Measurements from ENCODE around the gene XRRA1. TPM values are rescaled to one million over a fixed set of nuclear protein-coding genes. Genes with fewer than 3 reads are reported as not detected.

XRRA1 gene
- total and polyA plus RNA-seq, 2 of the 4 experiments (the other 2 are of a cell fraction) = 5.4 to 6.3 TPM

- in situ Hi-C loops (cut with MboI; ENCODE audit: low sequenced_read_pairs) = no loop called here
- DNase-seq (no peak), ATAC-seq (ENCODE audit: low read depth) (no peak)
- TF ChIP-seq FOS (IDR thresholded peaks at IDR 0.05; ENCODE audit: low read depth, low read length) (no peak), RFX5 (IDR thresholded peaks at IDR 0.05; ENCODE audit: low read depth, low read length) (no peak), MXI1 (IDR thresholded peaks at IDR 0.05; ENCODE audit: borderline replicate concordance, low read depth, low read length) (no peak), CHD1 (IDR thresholded peaks at IDR 0.05; ENCODE audit: low read depth, low read length) (no peak), POLR2A (IDR thresholded peaks at IDR 0.05; ENCODE audit: low read depth, low read length) (no peak), SMC3 (IDR thresholded peaks at IDR 0.05; ENCODE audit: low read depth, low read length) (no peak), MAZ (IDR thresholded peaks at IDR 0.05; ENCODE audit: borderline replicate concordance, low read depth, low read length) (no peak), BHLHE40 (IDR thresholded peaks at IDR 0.05; ENCODE audit: low read depth, low read length) (no peak)
- TF ChIP-seq, protein P1, sequence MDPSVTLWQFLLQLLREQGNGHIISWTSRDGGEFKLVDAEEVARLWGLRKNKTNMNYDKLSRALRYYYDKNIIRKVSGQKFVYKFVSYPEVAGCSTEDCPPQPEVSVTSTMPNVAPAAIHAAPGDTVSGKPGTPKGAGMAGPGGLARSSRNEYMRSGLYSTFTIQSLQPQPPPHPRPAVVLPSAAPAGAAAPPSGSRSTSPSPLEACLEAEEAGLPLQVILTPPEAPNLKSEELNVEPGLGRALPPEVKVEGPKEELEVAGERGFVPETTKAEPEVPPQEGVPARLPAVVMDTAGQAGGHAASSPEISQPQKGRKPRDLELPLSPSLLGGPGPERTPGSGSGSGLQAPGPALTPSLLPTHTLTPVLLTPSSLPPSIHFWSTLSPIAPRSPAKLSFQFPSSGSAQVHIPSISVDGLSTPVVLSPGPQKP (IDR thresholded peaks at IDR 0.05; ENCODE audit: borderline replicate concordance, low read depth, low read length) = no peak
- Histone ChIP-seq H3K27ac (ENCODE audit: insufficient read depth, low read length) (no peak overlapping the region), H3K4me2 (ENCODE audit: low read depth, low read length) (no peak overlapping the region), H3K27me3 (ENCODE audit: control insufficient read depth, insufficient read depth, low read length) (no peaks in the 10 kb centered on the region), H3K18ac (ENCODE audit: low read depth, low read length) (no peak overlapping the region), H2BK120ac (ENCODE audit: low read depth, low read length) (no peak overlapping the region), H3K4me1 (ENCODE audit: control insufficient read depth, insufficient read depth, low read length) (no peaks in the 10 kb centered on the region), H2AFZ (replicated peaks; ENCODE audit: low read length, poor library complexity) (no peak overlapping the region), H3K9ac (ENCODE audit: low read depth, low read length) (no peak overlapping the region), H2BK15ac (ENCODE audit: low read depth, low read length) (no peak overlapping the region), H4K8ac (ENCODE audit: low read depth in 2 of 2, low read length in 2 of 2) (no peak overlapping the region), H4K5ac (ENCODE audit: low read depth, low read length) (no peak overlapping the region), H2AK5ac (ENCODE audit: low read depth, low read length) (no peak overlapping the region), H3K9me1 (ENCODE audit: insufficient read depth, low read length) (0 out of 2 replicates have a peak, but pooled peaks cover 3% of the 10 kb centered on the region), H4K91ac (ENCODE audit: insufficient read depth, low read depth, low read length) (no peak overlapping the region), H2BK20ac (ENCODE audit: low read depth, low read length) (no peak overlapping the region), H3K14ac (replicated peaks; ENCODE audit: low read depth, low read length) (no peak overlapping the region), H3K4me3 (ENCODE audit: insufficient read depth, low read depth, low read length) (no peak overlapping the region), H3K9me3 (ENCODE audit: control insufficient read depth, insufficient read depth, low read length) (no peaks in the 10 kb centered on the region), H4K20me1 (ENCODE audit: insufficient read depth, low read length) (no peaks in the 10 kb centered on the region), H2AK9ac (replicated peaks; ENCODE audit: low read depth, low read length, poor library complexity) (no peak overlapping the region), H3K56ac (ENCODE audit: extremely low read depth, insufficient read depth, low read length) (no peak overlapping the region), H3K36me3 (ENCODE audit: control insufficient read depth, insufficient read depth, low read length) (peaks cover 7% of the 10 kb centered on the region; the same call in 1 of the 2 replicates), H3K79me1 (ENCODE audit: low read depth in 1 of 2, low read length in 2 of 2) (peaks cover 10 to 19% of the 10 kb centered on the region in 2 experiments), H3K23ac (ENCODE audit: low read depth, low read length) (no peak overlapping the region), H3K4ac (ENCODE audit: low read depth, low read length) (no peak overlapping the region), H2BK5ac (ENCODE audit: low read depth, low read length, poor library complexity, severe bottlenecking) (no peak overlapping the region)
- no TSS peak for BruUV-seq (replicated peaks)
- CTCF ChIA-PET = no interaction called here
- no CpG with 5 or more reads among the region's 5 CpGs for WGBS, 2 experiments (ENCODE audit: extremely low coverage in 2 of 2, insufficient read length in 1 of 2)
- dilution Hi-C loops (cut with HindIII; ENCODE audit: low sequenced_read_pairs, unreplicated experiment) = no loop called here
- intact Hi-C loops (cut with micrococcal nuclease) = no loop called here
- POLR2A ChIA-PET (ENCODE audit: unreplicated experiment) = no interaction called here
Observed at GRCh38 chr11:74992852-74993251, 44.0 kb upstream of the XRRA1 start.
